ENCODE measurements around the gene CRMP1.

- TF ChIP-seq REST (IDR thresholded peaks at IDR 0.05; ENCODE audit: insufficient read depth in 1 of 2, low read depth in 2 of 2, low read length in 2 of 2) (no peak), POLR2AphosphoS5 (IDR thresholded peaks at IDR 0.05; ENCODE audit: low read depth, low read length) (no peak), SIN3A (IDR thresholded peaks at IDR 0.05; ENCODE audit: borderline replicate concordance, insufficient read depth, low read length) (no peak)
Observed at GRCh38 chr4:5809216-5809776, 83.6 kb downstream of the CRMP1 start.
